Adrenal gland (tissue), 12 donors: ENCODE measurements around the gene BARD1. TPM values are rescaled to one million over a fixed set of nuclear protein-coding genes. Genes with fewer than 3 reads are reported as not detected.
"Not testable (repeated sequence)": the region's sequence is repeated elsewhere in the genome, so short reads cannot be mapped to it uniquely, and the experiment has no call there.

ENCODE experiments used
- DNase-seq, 7 donors: peaks; one replicate each; pipeline ENCODE4 v3.0.0-alpha.2; 2019 to 2020
- H3K27ac ChIP-seq, 5 donors: fragments of 200-600 bp; sonication (generic) in 4 of 5; 1 replicate in 3 of 5; 2 replicates in 2 of 5; pipeline versions ENCODE4 v1.5.1 to v1.8.0; 2016 to 2020; ENCODE audit warnings: mild to moderate bottlenecking in 1 of 5
- H3K27me3 ChIP-seq: fragments of 200-600 bp; 2 replicates; pipeline ENCODE4 v1.8.0; 2021
- H3K36me3 ChIP-seq, 2 donors: fragments of 200-600 bp; replicated peaks in 1 of 2; 1 replicate in 1 of 2; 2 replicates in 1 of 2; pipeline versions ENCODE4 v1.5.1 to v1.8.0; 2018 to 2022
- H3K4me1 ChIP-seq, 2 donors: fragments of 200-600 bp; replicated peaks in 1 of 2; 1 replicate in 1 of 2; 2 replicates in 1 of 2; pipeline versions ENCODE4 v1.5.1 to v1.8.0; 2018 to 2021
- H3K4me3 ChIP-seq, 4 donors: fragments of 200-600 bp; sonication (generic) in 3 of 4; one replicate each; pipeline ENCODE4 v1.5.1; 2016 to 2018
- H3K9me3 ChIP-seq, 3 donors: fragments of 200-600 bp; sonication (generic) in 1 of 3; replicated peaks in 1 of 3; 1 replicate in 2 of 3; 2 replicates in 1 of 3; pipeline versions ENCODE4 v1.5.1 to v1.8.0; 2016 to 2021
- POLR2A ChIP-seq, 2 donors: fragments of 450-650 bp; IDR thresholded peaks; one replicate each; pipeline ENCODE4 v1.6.1; 2017; ENCODE audit warnings: antibody characterized with exemption in 2 of 2, mild to moderate bottlenecking in 2 of 2, moderate library complexity in 1 of 2
- WGBS, 4 donors: extraction: QIAGEN DNeasy Blood & Tissue Kit in 2 of 4; methylation state at CpG; one replicate each; pipeline versions ENCODE4 v1.1.5 to v1.1.7; 2013 to 2017; 5-methylcytosine and 5-hydroxymethylcytosine counted together
- intact Hi-C, 2 donors: fragments of 100-400 bp; cut with DNase I; formaldehyde crosslinking; loops; one replicate each; pipeline versions ENCODE4 v1.14.1 to v1.15.0; 2022 to 2023
- polyA plus RNA-seq, 3 donors: library from polyadenylated mRNA; stranded (reverse); fragments of 200-250 nt in 2 of 3; fragments of 350-450 nt in 1 of 3; fragmentation: Illumina TruSeq in 1 of 3; extraction: RNeasy Lipid Tissue Mini Kit (QIAGEN cat#74804) in 1 of 3; gene quantifications; one replicate each; pipeline ENCODE4 v1.2.3, GENCODE V29; 2013 to 2014
- total RNA-seq, 9 donors: library from RNA; depleted of rRNA in 4 of 9; stranded (reverse); fragments of >200 nt in 4 of 9; fragments of 120-200 nt in 1 of 9; fragmentation: NEBNext Ultra II Directional in 1 of 9; extraction: Animal tissue kit (Norgen Biotek cat#: 25700) in 1 of 9; gene quantifications; one replicate each; pipeline versions ENCODE4 v1.1.0 to v1.2.4, GENCODE V29; 2013 to 2023
- TF ChIP-seq, protein P1 (sequence below), 6 experiments: fragments of 450-650 bp in 4 of 6; fragments of 200-600 bp in 2 of 6; sonication (generic) in 1 of 6; IDR thresholded peaks; 1 replicate in 5 of 6; 2 replicates in 1 of 6; pipeline versions ENCODE4 v1.5.1 to v1.8.0; 2016 to 2021; ENCODE audit warnings: antibody characterized with exemption in 6 of 6, mild to moderate bottlenecking in 2 of 6, moderate library complexity in 1 of 6
- donor health status: healthy with polysubstance abuse.
- donor health status: Bipolar disorder and iron deficiency.
- donor health status: DM: yes; HTN: yes; CAD: no.
- donor health status: DM: no; HTN: no; CAD: no.
- donor health status: DM: no; HTN: no; CAD: no.
- donor health status: DM: yes; HTN: yes; CAD: no.

Gene BARD1
- total and polyA plus RNA-seq, 12 donors, result 0.71 to 12.7 (median 3.9) TPM

DNA sequence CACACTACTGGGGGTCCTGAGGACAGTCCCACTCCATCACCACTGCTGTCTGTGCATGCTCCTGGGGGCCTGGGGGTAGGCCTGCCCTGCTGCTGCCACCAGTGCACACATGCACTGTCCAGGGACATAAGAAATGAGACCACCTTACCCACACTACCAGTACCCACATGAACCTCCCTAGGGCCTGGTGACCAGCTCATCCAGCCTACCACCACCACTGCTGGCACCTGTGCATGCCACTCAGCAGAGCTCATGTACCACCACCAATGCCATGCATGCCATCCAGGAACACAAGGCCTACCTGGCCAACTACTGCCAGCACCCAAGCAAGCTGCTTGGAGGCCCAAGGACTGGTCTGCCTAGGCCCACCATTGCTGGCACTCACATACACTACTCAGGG is 112.8 kb downstream of the BARD1 start:
- Histone ChIP-seq H3K4me1 (no peaks in the 10 kb centered on the region), H3K9me3 (no peaks in the 10 kb centered on the region), H3K4me3 (no peak overlapping the region), H3K27ac (no peak overlapping the region), H3K27me3 (no peaks in the 10 kb centered on the region), H3K36me3 (no peaks in the 10 kb centered on the region)
- no peak for DNase-seq
- intact Hi-C loops, result no loop called here
- TF ChIP-seq, protein P1, sequence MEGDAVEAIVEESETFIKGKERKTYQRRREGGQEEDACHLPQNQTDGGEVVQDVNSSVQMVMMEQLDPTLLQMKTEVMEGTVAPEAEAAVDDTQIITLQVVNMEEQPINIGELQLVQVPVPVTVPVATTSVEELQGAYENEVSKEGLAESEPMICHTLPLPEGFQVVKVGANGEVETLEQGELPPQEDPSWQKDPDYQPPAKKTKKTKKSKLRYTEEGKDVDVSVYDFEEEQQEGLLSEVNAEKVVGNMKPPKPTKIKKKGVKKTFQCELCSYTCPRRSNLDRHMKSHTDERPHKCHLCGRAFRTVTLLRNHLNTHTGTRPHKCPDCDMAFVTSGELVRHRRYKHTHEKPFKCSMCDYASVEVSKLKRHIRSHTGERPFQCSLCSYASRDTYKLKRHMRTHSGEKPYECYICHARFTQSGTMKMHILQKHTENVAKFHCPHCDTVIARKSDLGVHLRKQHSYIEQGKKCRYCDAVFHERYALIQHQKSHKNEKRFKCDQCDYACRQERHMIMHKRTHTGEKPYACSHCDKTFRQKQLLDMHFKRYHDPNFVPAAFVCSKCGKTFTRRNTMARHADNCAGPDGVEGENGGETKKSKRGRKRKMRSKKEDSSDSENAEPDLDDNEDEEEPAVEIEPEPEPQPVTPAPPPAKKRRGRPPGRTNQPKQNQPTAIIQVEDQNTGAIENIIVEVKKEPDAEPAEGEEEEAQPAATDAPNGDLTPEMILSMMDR (IDR thresholded peaks at IDR 0.05), result no peak
- no peak for TF ChIP-seq POLR2A (IDR thresholded peaks at IDR 0.05)

DNA sequence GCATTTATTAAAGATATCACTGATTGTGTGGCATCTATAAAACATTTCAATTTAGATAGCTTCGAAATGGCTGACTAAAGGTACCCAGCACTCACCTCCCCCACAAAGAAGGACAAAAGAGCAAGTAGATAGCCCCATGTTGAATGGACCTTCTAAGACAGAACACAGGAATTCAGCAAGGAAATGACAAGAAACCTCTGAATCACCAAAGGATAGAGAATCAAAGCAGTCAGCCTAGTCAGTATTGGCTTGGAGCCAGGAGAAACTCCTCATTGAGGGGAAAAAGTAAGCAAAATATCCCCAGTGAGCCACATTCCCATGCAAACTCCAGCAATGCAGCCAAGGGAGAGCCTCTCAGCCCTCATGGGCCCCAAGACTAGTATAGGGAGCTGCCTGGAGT is 113.7 kb downstream of the BARD1 start:
- H3K4me3 ChIP-seq, result no peak overlapping the region
- TF ChIP-seq, protein P1 (IDR thresholded peaks at IDR 0.05), result no peak
- no peak for TF ChIP-seq POLR2A (IDR thresholded peaks at IDR 0.05)
- intact Hi-C loops, result no loop called here
- no peaks in the 10 kb centered on the region for H3K36me3 ChIP-seq
- 74 to 87% (median 82%) methylated on average over 1 of the region's 1 CpG for WGBS, 4 donors
- H3K27ac ChIP-seq, result no peak overlapping the region
- no peak for DNase-seq
- no peaks in the 10 kb centered on the region for H3K4me1 ChIP-seq
- H3K27me3 ChIP-seq, result no peaks in the 10 kb centered on the region
- H3K9me3 ChIP-seq, result no peaks in the 10 kb centered on the region

DNA sequence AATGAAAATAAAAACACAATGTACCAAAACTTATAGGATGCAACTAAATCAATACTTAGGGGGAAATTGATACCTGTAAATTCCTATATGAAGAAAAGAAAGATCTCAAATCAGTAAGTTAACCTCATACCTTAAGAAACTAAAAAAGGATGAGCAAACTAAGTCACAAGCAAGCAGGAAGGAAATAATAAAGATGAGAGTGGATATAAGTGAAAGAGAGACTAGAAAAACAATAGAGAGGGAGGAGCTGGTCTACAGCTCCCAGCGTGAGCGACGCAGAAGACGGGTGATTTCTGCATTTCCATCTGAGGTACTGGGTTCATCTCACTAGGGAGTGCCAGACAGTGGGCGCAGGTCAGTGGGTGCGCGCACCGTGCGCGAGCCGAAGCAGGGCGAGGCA is 125.9 kb downstream of the BARD1 start:
- H3K4me3 ChIP-seq, H3K27me3 ChIP-seq, DNase-seq, H3K36me3 ChIP-seq, H3K9me3 ChIP-seq, intact Hi-C loops, H3K27ac ChIP-seq, H3K4me1 ChIP-seq: not testable (repeated sequence)
- WGBS, 4 donors, result 1 to 11% (median 8%) methylated on average over 4 to 6 of the region's 12 CpGs

DNA sequence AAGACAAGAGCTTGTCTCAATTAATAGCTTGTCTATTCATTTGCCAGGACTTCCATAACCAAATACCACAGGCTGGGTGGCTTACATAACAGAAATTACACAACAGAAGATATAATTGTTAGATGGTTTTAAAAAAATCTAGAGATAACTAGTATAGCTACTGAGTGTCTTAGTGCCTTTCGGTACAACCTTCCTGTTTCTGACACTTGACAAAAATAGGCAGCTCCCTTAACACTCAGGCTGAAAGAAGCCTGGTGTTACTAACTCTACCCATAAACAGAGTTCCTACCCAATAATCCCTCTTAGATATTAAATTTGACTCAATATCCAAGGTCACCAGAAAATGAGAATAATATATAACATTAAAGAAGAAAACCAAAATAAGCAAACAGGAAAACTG is 129.7 kb downstream of the BARD1 start:
- H3K9me3 ChIP-seq, result no peaks in the 10 kb centered on the region
- DNase-seq, result no peak
- no peaks in the 10 kb centered on the region for H3K27me3 ChIP-seq
- no peak overlapping the region for H3K27ac ChIP-seq
- no peaks in the 10 kb centered on the region for H3K4me1 ChIP-seq
- 80 to 93% (median 86%) methylated on average over 1 of the region's 1 CpG for whole genome bisulfite sequencing, 4 donors
- H3K4me3 ChIP-seq, result no peak overlapping the region
- intact Hi-C loops, result no loop called here
- TF ChIP-seq, protein P1 (IDR thresholded peaks at IDR 0.05), result no peak
- no peak for TF ChIP-seq POLR2A (IDR thresholded peaks at IDR 0.05)
- no peaks in the 10 kb centered on the region for H3K36me3 ChIP-seq

DNA sequence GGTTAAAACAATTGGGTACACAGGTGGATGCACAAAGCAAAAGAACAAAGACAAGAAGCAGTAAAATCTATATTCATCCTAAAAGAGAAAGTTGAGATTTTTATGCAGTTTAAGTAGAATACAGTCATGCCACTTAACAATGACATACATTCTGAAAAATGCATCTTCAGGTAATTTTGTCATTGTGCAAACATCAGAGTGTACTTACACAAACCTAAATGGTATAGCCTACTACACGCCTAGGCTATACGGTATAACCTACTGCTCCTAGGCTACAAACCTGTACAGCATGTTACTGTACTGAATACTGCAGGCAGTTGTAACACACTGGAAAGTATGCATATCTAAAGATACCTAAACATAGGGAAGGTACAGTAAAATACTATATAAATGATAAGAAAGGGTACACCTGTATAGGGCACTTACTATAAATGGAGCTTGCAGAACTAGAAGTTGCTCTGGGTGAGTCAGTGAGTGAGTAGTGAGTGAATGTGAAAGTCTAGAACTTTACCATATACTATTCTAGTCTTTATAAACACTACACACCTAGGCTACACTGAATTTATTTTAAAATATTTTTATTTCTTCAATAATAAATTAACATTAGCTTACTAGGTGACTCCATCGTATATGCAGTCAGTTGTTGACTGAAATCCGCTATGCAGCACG is 132.9 kb downstream of the BARD1 start:
- no peaks in the 10 kb centered on the region for H3K9me3 ChIP-seq
- H3K4me1 ChIP-seq, result no peaks in the 10 kb centered on the region
- TF ChIP-seq POLR2A (IDR thresholded peaks at IDR 0.05), result no peak
- TF ChIP-seq, protein P1 (IDR thresholded peaks at IDR 0.05), result no peak
- no peaks in the 10 kb centered on the region for H3K27me3 ChIP-seq
- H3K4me3 ChIP-seq, result no peak overlapping the region
- no peaks in the 10 kb centered on the region for H3K36me3 ChIP-seq
- no peak overlapping the region for H3K27ac ChIP-seq
- 83 to 92% (median 89%) methylated on average over 5 of the region's 5 CpGs for WGBS, 4 donors
- intact Hi-C loops, result no loop called here
- no peak for DNase-seq
